Common myeloid progenitor, CD34-positive (primary cell): ENCODE measurements around the gene CRAMP1.
"Not testable (repeated sequence)": the region's sequence is repeated elsewhere in the genome, so short reads cannot be mapped to it uniquely, and the experiment has no call there.

ENCODE experiments used
- CTCF ChIA-PET: fragments of 350-600 bp; sonication (Branson Sonifier 250); formaldehyde crosslinking; loops from one replicate; lab custom pipeline; 2021; ENCODE audit warnings: antibody characterized with exemption; lab: Charles Lee
- POLR2A ChIA-PET: fragments of 350-600 bp; sonication (Branson Sonifier 250); formaldehyde crosslinking; loops from one replicate; lab custom pipeline; 2021; ENCODE audit warnings: antibody characterized with exemption; lab: Charles Lee
- DNase-seq, 3 donors: peaks; one replicate each; pipeline versions ENCODE4 v3.0.0 to v3.0.0-alpha.2; 2013
- H3K27ac ChIP-seq, 2 experiments: 1 replicate in 1 of 2; 2 replicates in 1 of 2; pipeline ENCODE4 v1.7.0; 2013; ENCODE audit warnings: inconsistent platforms in 2 of 2, low read length in 2 of 2, mild to moderate bottlenecking in 2 of 2, low read depth in 1 of 2, moderate library complexity in 1 of 2; ENCODE audit not compliant: severe bottlenecking in 2 of 2, insufficient read depth in 1 of 2, poor library complexity in 1 of 2
- H3K27me3 ChIP-seq, 5 experiments: replicated peaks in 2 of 5; 1 replicate in 3 of 5; 2 replicates in 2 of 5; pipeline versions ENCODE4 v1.6.1 to v1.7.0; 2013; ENCODE audit warnings: low read length in 4 of 5, mild to moderate bottlenecking in 2 of 5, moderate library complexity in 2 of 5, inconsistent platforms in 1 of 5; ENCODE audit not compliant: insufficient read depth in 5 of 5, control insufficient read depth in 4 of 5
- H3K36me3 ChIP-seq, 4 experiments: 1 replicate in 2 of 4; 2 replicates in 2 of 4; pipeline versions ENCODE4 v1.6.1 to v1.7.0; 2013; ENCODE audit warnings: low read length in 3 of 4, control low read depth in 1 of 4, mild to moderate bottlenecking in 1 of 4; ENCODE audit not compliant: control insufficient read depth in 4 of 4, insufficient read depth in 4 of 4
- H3K4me1 ChIP-seq, 4 experiments: 1 replicate in 3 of 4; 2 replicates in 1 of 4; pipeline versions ENCODE4 v1.6.1 to v1.7.1; 2013; ENCODE audit warnings: low read length in 3 of 4, mild to moderate bottlenecking in 3 of 4, control low read depth in 1 of 4, inconsistent platforms in 1 of 4, moderate library complexity in 1 of 4; ENCODE audit not compliant: control insufficient read depth in 4 of 4, insufficient read depth in 4 of 4; ENCODE audit errors: control extremely low read depth in 1 of 4
- H3K4me3 ChIP-seq, 7 experiments: 1 replicate in 4 of 7; 2 replicates in 3 of 7; pipeline versions ENCODE4 v1.5.1 to v1.7.0; 2013; ENCODE audit warnings: mild to moderate bottlenecking in 7 of 7, low read length in 6 of 7, moderate library complexity in 6 of 7, inconsistent platforms in 2 of 7, low read depth in 2 of 7, control low read depth in 1 of 7; ENCODE audit not compliant: insufficient read depth in 4 of 7, control insufficient read depth in 1 of 7; ENCODE audit errors: extremely low read depth in 1 of 7
- H3K9me3 ChIP-seq, 5 experiments: 1 replicate in 4 of 5; 2 replicates in 1 of 5; pipeline versions ENCODE4 v1.6.1 to v1.7.1; 2013; ENCODE audit warnings: low read length in 4 of 5, mild to moderate bottlenecking in 2 of 5, inconsistent platforms in 1 of 5, low read depth in 1 of 5, moderate library complexity in 1 of 5; ENCODE audit not compliant: control insufficient read depth in 4 of 5, insufficient read depth in 2 of 5; ENCODE audit errors: control extremely low read depth in 1 of 5
- WGBS: methylation state at CpG from one replicate; pipeline ENCODE4 v1.1.5; 2013; ENCODE audit not compliant: insufficient coverage; 5-methylcytosine and 5-hydroxymethylcytosine counted together

Gene CRAMP1

GRCh38 chr16:1719559-1720229 lies 107.5 kb downstream of the CRAMP1 start:
- H3K27ac ChIP-seq, H3K36me3 ChIP-seq, H3K4me3 ChIP-seq, H3K27me3 ChIP-seq, POLR2A ChIA-PET, CTCF ChIA-PET, H3K9me3 ChIP-seq: not testable (repeated sequence)
- peak in 2 of 3 donors; percentile 36 to 52 for DNase-seq
- H3K4me1 ChIP-seq, result peaks cover 5 to 45% (median 32%) of the 10 kb centered on the region in 4 experiments
- 66% methylated on average over 2 of the region's 12 CpGs for WGBS

DNA sequence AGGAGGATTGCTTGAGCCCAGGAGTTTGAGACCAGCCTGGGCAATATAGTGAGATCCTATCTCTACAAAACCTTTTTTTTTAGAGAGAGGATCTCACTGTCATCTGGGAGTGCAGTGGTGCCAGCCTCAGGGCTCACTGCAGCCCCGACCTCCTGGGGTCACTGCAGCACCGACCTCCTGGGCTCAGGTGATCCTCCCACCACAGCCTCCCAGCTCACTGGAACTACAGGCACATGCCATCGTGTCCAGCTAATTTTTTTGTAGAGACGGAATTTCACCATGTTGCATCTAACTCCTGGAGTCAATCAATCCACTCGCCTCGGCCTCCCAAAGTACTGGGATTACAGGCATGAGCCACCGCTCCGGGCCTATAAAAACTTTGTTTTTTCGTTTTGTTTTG lies 109.2 kb downstream of the CRAMP1 start:
- no peak for DNase-seq
- no peak overlapping the region for H3K27ac ChIP-seq
- H3K4me1 ChIP-seq, result peaks cover 5 to 38% (median 30%) of the 10 kb centered on the region in 4 experiments
- no peak overlapping the region for H3K4me3 ChIP-seq
- WGBS, result 100% methylated on average over 6 of the region's 9 CpGs
- POLR2A ChIA-PET, result interaction anchor here (0.6 kb wide), 1 partner anchor 144 kb away, joined by 3 read pairs; no protein-coding TSS in a partner anchor
- peaks cover 4 to 14% (median 9%) of the 10 kb centered on the region in 4 experiments for H3K36me3 ChIP-seq
- no peaks in the 10 kb centered on the region for H3K27me3 ChIP-seq
- no peaks in the 10 kb centered on the region for H3K9me3 ChIP-seq
- CTCF ChIA-PET, result no interaction called here

DNA sequence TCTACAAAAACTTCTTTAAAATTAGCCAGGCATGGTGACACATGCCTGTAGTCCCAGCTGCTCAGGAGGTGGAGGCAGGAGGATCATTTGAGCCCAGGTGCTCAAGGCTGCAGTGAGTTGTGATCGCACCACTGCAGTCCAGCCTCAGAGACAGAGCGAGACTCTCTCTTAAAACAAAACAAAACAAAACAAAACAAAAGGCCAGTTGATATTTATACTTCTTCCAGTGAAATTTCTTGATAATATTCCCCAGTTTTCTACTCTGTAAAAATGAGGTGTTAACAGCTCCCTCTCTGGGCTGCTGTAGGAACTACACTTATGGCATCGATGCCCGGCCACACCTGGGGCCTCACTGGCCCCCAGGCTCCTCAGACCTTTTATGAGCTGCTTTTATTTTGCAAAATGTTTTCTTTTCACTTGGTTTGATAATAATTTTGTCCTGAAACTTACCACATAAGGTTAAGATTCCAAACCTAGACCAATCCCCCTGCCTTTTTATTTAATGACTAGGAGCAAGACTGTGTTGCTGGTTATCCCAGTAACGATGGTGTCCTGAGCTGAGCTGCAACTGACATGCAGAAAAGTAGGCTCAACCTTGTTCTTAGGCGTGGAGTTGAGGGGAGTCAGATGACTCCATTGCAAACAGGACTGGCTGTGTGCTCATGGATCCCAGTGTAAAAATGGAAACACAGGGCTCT lies 111.4 kb downstream of the CRAMP1 start:
- no peak overlapping the region for H3K27ac ChIP-seq
- H3K4me1 ChIP-seq, result peaks cover 5 to 35% (median 30%) of the 10 kb centered on the region in 4 experiments
- H3K9me3 ChIP-seq, result no peaks in the 10 kb centered on the region
- H3K4me3 ChIP-seq, result no peak overlapping the region
- peaks cover 8 to 35% (median 25%) of the 10 kb centered on the region in 4 experiments for H3K36me3 ChIP-seq
- WGBS, result 86% methylated on average over 2 of the region's 6 CpGs
- ChIA-PET CTCF (interaction anchor here (0.6 to 1.7 kb wide), 7 partner anchors 9 to 410 kb away, joined by 3 to 7 read pairs (median 3); partner anchors contain the start of gene JPT2), POLR2A (no interaction called here)
- peak in 2 of 3 donors; percentile 47 to 54 for DNase-seq
- no peaks in the 10 kb centered on the region for H3K27me3 ChIP-seq

DNA sequence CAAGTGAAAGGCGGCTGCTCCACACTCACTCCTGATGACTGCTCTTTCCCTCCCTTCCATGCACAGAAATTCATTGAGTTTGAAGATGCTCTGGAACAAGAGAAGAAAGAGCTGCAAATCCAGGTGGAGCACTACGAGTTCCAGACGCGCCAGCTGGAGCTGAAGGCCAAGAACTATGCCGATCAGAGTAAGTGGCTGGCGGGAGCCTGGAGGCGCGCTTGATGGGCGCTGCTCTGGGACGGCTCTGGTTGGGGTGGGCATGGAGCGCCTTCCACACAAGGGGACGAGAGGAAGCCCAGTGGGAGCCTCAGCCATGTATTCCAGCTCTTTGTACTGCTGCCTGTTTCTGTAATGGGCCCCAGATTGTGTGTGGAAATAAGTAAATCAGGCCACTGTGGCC lies 112.3 kb downstream of the CRAMP1 start:
- Histone ChIP-seq H3K27me3 (no peaks in the 10 kb centered on the region), H3K4me3 (no peak overlapping the region), H3K4me1 (peaks cover 2 to 33% (median 26%) of the 10 kb centered on the region in 4 experiments), H3K36me3 (peaks cover 11 to 44% (median 31%) of the 10 kb centered on the region in 4 experiments), H3K27ac (no peak overlapping the region), H3K9me3 (no peaks in the 10 kb centered on the region)
- POLR2A ChIA-PET, result no interaction called here
- DNase-seq, result no peak
- WGBS, result 96% methylated on average over 12 of the region's 12 CpGs
- CTCF ChIA-PET, result interaction anchor here (0.9 to 1.7 kb wide), 5 partner anchors 8 to 49 kb away, joined by 3 to 7 read pairs (median 4); partner anchors contain the start of gene JPT2

DNA sequence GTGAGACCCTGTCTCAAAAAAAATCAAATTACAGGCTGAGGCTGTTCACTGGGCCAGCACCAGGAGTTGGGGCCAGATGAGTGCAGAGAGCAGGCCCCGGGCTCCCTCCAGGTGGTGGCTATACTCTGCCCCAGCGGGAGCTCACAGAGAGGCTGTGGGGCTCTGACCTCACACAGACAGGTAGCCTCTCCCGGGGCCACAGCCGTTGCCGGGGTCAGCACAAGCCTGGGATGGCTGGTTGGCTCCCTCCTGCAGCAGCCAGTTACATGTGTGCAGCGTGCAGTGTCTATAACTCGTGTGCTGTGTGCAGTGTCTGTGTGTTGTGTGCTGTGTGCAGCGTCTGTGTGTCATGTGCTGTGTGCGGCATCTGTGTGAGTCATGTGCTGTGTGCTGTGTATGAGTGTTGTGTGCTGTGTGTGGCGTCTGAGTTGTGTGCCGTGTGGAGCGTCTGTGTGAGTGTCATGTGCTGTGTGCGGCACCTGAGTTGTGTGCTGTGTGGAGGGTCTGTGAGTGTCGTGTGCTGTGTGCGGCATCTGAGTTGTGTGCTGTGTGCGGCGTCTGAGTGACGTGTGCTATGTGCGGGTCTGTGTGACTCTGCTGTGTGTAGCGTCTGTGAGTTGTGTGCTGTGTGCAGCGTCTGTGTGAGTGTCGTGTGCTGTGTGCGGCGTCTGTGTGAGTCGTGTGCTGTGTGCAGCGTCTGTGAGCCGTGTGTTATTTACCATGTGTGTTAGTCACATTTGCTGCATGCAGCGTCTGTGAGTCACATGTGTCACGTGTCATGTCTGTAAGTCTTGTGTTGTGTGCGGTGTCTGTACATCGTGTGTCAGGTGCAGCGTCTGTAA lies 114.7 kb downstream of the CRAMP1 start:
- Histone ChIP-seq H3K4me1 (peaks cover 2 to 23% (median 19%) of the 10 kb centered on the region in 4 experiments), H3K4me3 (no peak overlapping the region), H3K27me3 (no peaks in the 10 kb centered on the region), H3K9me3 (no peaks in the 10 kb centered on the region), H3K27ac (no peak overlapping the region), H3K36me3 (peaks cover 11 to 59% (median 41%) of the 10 kb centered on the region in 4 experiments)
- POLR2A ChIA-PET, result no interaction called here
- DNase-seq, result no peak
- WGBS, result 98% methylated on average over 19 of the region's 32 CpGs
- CTCF ChIA-PET, result interaction anchor here (0.8 to 1.5 kb wide), 2 partner anchors 48 to 185 kb away, joined by 3 to 5 read pairs; partner anchors contain the start of gene JPT2
